K562 (cell line): ENCODE data around the gene JUNB. TPM values are rescaled to one million over a fixed set of nuclear protein-coding genes. Genes with fewer than 3 reads are reported as not detected.

ENCODE experiments used
- ATAC-seq: fragments of 200-7000 bp; cut with Tn5 transposase; 3 replicates; pipeline ENCODE4 v1.9.1; 2020; ENCODE audit warnings: moderate library complexity
- BruUV-seq: library from RNA; stranded (reverse); fragments of 400-500 nt; replicated peaks from 2 replicates; lab custom pipeline; 2021; lab: Mats Ljungman, UMichigan
- CTCF ChIA-PET: fragments of 300-600 bp; formaldehyde crosslinking; extraction: SDS; loops from one replicate; lab custom pipeline; 2021; ENCODE audit warnings: low intra/inter-chr PET ratio; lab: Yijun Ruan, JAX
- POLR2A ChIA-PET: fragments of 300-600, 350-650 bp; sonication (Branson Sonifier 250); formaldehyde crosslinking; extraction: SDS; loops from one replicate; lab custom pipeline; 2021; ENCODE audit warnings: antibody characterized with exemption, inconsistent platforms; lab: Yijun Ruan, JAX
- DNase-seq, 4 experiments: peaks; one replicate each; pipeline versions ENCODE4 v3.0.0 to v3.0.0-alpha.2; 2011 to 2018; ENCODE audit warnings: low spot score in 3 of 4, mixed read lengths in 3 of 4; ENCODE audit errors: extremely low read depth in 1 of 4
- FAIRE-seq: peaks from 2 replicates; lab custom pipeline; 2011; peaks lifted over from hg19 to GRCh38; lab: Jason Lieb, UNC
- H2AFZ ChIP-seq: 2 replicates; pipeline ENCODE4 v1.6.0; 2011; ENCODE audit warnings: low read depth, low read length, control low read depth, inconsistent platforms
- H3K27ac ChIP-seq: fragments of 200-600 bp; 3 replicates; pipeline ENCODE4 v1.8.0; 2011; ENCODE audit warnings: low read depth, mild to moderate bottlenecking, control low read depth, inconsistent platforms, low read length, moderate library complexity, mixed read lengths; ENCODE audit errors: extremely low read depth
- H3K27me3 ChIP-seq, 2 experiments: fragments of 300-600 bp in 1 of 2; 2 replicates in 1 of 2; 3 replicates in 1 of 2; pipeline versions ENCODE4 v1.6.0 to v1.8.0; 2011; ENCODE audit warnings: inconsistent platforms in 2 of 2, low read length in 2 of 2, mild to moderate bottlenecking in 1 of 2, mixed read lengths in 1 of 2, moderate library complexity in 1 of 2; ENCODE audit not compliant: control insufficient read depth in 2 of 2, insufficient read depth in 2 of 2
- H3K36me3 ChIP-seq: fragments of 300-600 bp; 3 replicates; pipeline ENCODE4 v1.8.0; 2011; ENCODE audit warnings: mild to moderate bottlenecking, low read length, inconsistent platforms; ENCODE audit not compliant: control insufficient read depth, insufficient read depth
- H3K4me1 ChIP-seq, 2 experiments: fragments of 200-600 bp in 1 of 2; replicated peaks in 1 of 2; 2 replicates in 1 of 2; 3 replicates in 1 of 2; pipeline versions ENCODE4 v1.5.1 to v1.8.0; 2011; ENCODE audit warnings: inconsistent platforms in 2 of 2, low read length in 2 of 2, mild to moderate bottlenecking in 1 of 2, mixed read lengths in 1 of 2, moderate library complexity in 1 of 2; ENCODE audit not compliant: control insufficient read depth in 2 of 2, insufficient read depth in 2 of 2
- H3K4me2 ChIP-seq: 2 replicates; pipeline ENCODE4 v1.6.1; 2011; ENCODE audit warnings: low read length, control low read depth, inconsistent platforms, mixed read lengths; ENCODE audit not compliant: insufficient read depth
- H3K4me3 ChIP-seq: fragments of 200-600 bp; sonication (generic), shearing (Covaris generic); 2 replicates; pipeline ENCODE4 v1.5.1; 2016; ENCODE audit warnings: control low read depth, inconsistent platforms
- H3K79me2 ChIP-seq: fragments of 200-600 bp; 3 replicates; pipeline ENCODE4 v1.8.0; 2011; ENCODE audit warnings: low read length, inconsistent platforms; ENCODE audit not compliant: control insufficient read depth, insufficient read depth
- H3K9ac ChIP-seq, 2 experiments: 2 replicates each; pipeline versions ENCODE4 v1.6.0 to v1.6.1; 2011; ENCODE audit warnings: low read depth in 2 of 2, low read length in 2 of 2, control low read depth in 1 of 2, inconsistent platforms in 1 of 2, mild to moderate bottlenecking in 1 of 2, mixed read lengths in 1 of 2; ENCODE audit not compliant: insufficient read depth in 1 of 2
- H3K9me1 ChIP-seq: one replicate; pipeline ENCODE4 v1.6.0; 2011; ENCODE audit warnings: inconsistent platforms, mild to moderate bottlenecking, low read length, moderate library complexity; ENCODE audit not compliant: control insufficient read depth, insufficient read depth
- H3K9me3 ChIP-seq: replicated peaks from 2 replicates; pipeline ENCODE4 v1.5.1; 2011; ENCODE audit warnings: low read depth, low read length, inconsistent platforms; ENCODE audit not compliant: control insufficient read depth, insufficient read depth
- H4K20me1 ChIP-seq: replicated peaks from 2 replicates; pipeline ENCODE4 v1.6.1; 2011; ENCODE audit warnings: low read length, inconsistent platforms, mixed read lengths; ENCODE audit not compliant: control insufficient read depth, insufficient read depth
- CBFA2T2 ChIP-seq: fragments of 450-650 bp; conservative IDR thresholded peaks from 2 replicates; pipeline ENCODE4 v1.6.1; 2017; ENCODE audit warnings: mild to moderate bottlenecking
- CCNT2 ChIP-seq: IDR thresholded peaks from 2 replicates; pipeline ENCODE4 v1.6.1; 2011; ENCODE audit warnings: borderline replicate concordance, low read depth, mild to moderate bottlenecking, moderate library complexity, mixed read lengths, low read length; ENCODE audit not compliant: insufficient read length; ENCODE audit errors: extremely low read depth
- CREB1 ChIP-seq, 2 experiments: sonication (generic) in 1 of 2; formaldehyde crosslinking in 1 of 2; IDR thresholded peaks; 2 replicates each; pipeline versions ENCODE4 v1.6.1 to v1.8.0; 2012 to 2022; ENCODE audit warnings: inconsistent platforms in 1 of 2, mild to moderate bottlenecking in 1 of 2, missing genetic modification reagents in 1 of 2, moderate library complexity in 1 of 2
- CREB5 ChIP-seq: fragments of 250-450 bp; sonication (Bioruptor Pico); IDR thresholded peaks from 2 replicates; pipeline ENCODE4 v1.5.0; 2020; ENCODE audit warnings: mild to moderate bottlenecking
- DMBX1 ChIP-seq: fragments of 250-450 bp; sonication (Bioruptor Pico); IDR thresholded peaks from 2 replicates; pipeline ENCODE4 v1.8.0; 2022; ENCODE audit warnings: inconsistent platforms, mild to moderate bottlenecking, moderate library complexity, borderline replicate concordance
- EGR1 ChIP-seq: fragments of 450-650 bp; conservative IDR thresholded peaks from 2 replicates; pipeline ENCODE4 v1.6.1; 2017; ENCODE audit warnings: mild to moderate bottlenecking
- ESRRA ChIP-seq: fragments of 450-650 bp; IDR thresholded peaks from 2 replicates; pipeline ENCODE4 v1.6.1; 2014; ENCODE audit warnings: low read depth, mild to moderate bottlenecking, moderate library complexity, borderline replicate concordance
- KLF6 ChIP-seq: fragments of 250-450 bp; sonication (Bioruptor Pico); IDR thresholded peaks from 2 replicates; pipeline ENCODE4 v1.4.0; 2020; ENCODE audit warnings: mild to moderate bottlenecking, moderate library complexity, borderline replicate concordance
- MAZ ChIP-seq, 2 experiments: fragments of 450-650 bp in 1 of 2; sonication (generic) in 1 of 2; formaldehyde crosslinking; IDR thresholded peaks in 1 of 2; conservative IDR thresholded peaks in 1 of 2; 2 replicates each; pipeline versions ENCODE4 v1.4.0 to v1.5.0; 2020; ENCODE audit warnings: mild to moderate bottlenecking in 1 of 2, missing genetic modification reagents in 1 of 2
- NFE2 ChIP-seq: IDR thresholded peaks from 2 replicates; pipeline ENCODE4 v1.6.1; 2014; ENCODE audit warnings: antibody characterized with exemption, low read depth
- RBM15 ChIP-seq: fragments of 200-400 bp; formaldehyde crosslinking; IDR thresholded peaks from 2 replicates; pipeline ENCODE4 v1.6.1; 2018; ENCODE audit warnings: mild to moderate bottlenecking, low read length, moderate library complexity; ENCODE audit not compliant: insufficient read depth
- TFE3 ChIP-seq: fragments of 450-650 bp; formaldehyde crosslinking; IDR thresholded peaks from 2 replicates; pipeline ENCODE4 v1.4.0; 2020; ENCODE audit warnings: mild to moderate bottlenecking, mixed read lengths
- ZNF274 ChIP-seq: IDR thresholded peaks from 2 replicates; pipeline ENCODE4 v1.6.1; 2011; ENCODE audit warnings: low read depth, mild to moderate bottlenecking, low read length, moderate library complexity, borderline replicate concordance
- ZNF277 ChIP-seq: fragments of 250-450 bp; sonication (Bioruptor Pico); IDR thresholded peaks from 2 replicates; pipeline ENCODE4 v1.8.0; 2022; ENCODE audit warnings: inconsistent platforms, mild to moderate bottlenecking, moderate library complexity, borderline replicate concordance
- ZNF696 ChIP-seq: fragments of 250-450 bp; sonication (Bioruptor Pico); conservative IDR thresholded peaks from 2 replicates; pipeline ENCODE4 v1.4.0; 2020; ENCODE audit warnings: mild to moderate bottlenecking, moderate library complexity
- ZSCAN32 ChIP-seq: fragments of 450-650 bp; formaldehyde crosslinking; IDR thresholded peaks from 2 replicates; pipeline ENCODE4 v1.4.0; 2020; ENCODE audit warnings: mild to moderate bottlenecking, moderate library complexity
- WGBS: fragments of 100-300 bp; shearing (Covaris generic); methylation state at CpG from one replicate; pipeline ENCODE4 v1.1.6; 2016; ENCODE audit warnings: low coverage, mixed read lengths; ENCODE audit not compliant: insufficient coverage; ENCODE audit errors: missing lambda C conversion rate; 5-methylcytosine and 5-hydroxymethylcytosine counted together
- in situ Hi-C: fragments of 300-500 bp; cut with MboI; formaldehyde crosslinking; loops from 4 replicates; pipeline ENCODE4 v1.15.0; 2018; ENCODE audit warnings: inconsistent platforms, mixed read lengths
- intact Hi-C: fragments of 100-400 bp; cut with micrococcal nuclease; formaldehyde crosslinking; loops from 2 replicates; pipeline ENCODE4 v1.14.2; 2022
- polyA plus RNA-seq, 8 experiments: library from polyadenylated mRNA; depleted of rRNA in 4 of 8; stranded (reverse) in 5 of 8; unstranded in 3 of 8; fragments of >200 nt; fragmentation: Nextera tagmentation in 2 of 8; fragmentation: Illumina TruSeq in 1 of 8; extraction: Ambion mirVana in 2 of 8; extraction: Trizol in 1 of 8; gene quantifications; 2 replicates each; pipeline versions ENCODE4 v1.2.1 to v1.2.3, GENCODE V29; 2011 to 2014; ENCODE audit warnings: inconsistent platforms in 1 of 8, missing spikeins in 1 of 8
- total RNA-seq, 7 experiments: library from RNA; depleted of rRNA in 6 of 7; stranded (reverse); fragments of >200 nt in 6 of 7; fragmentation: Illumina TruSeq in 2 of 7; extraction: Trizol in 2 of 7; gene quantifications; 2 replicates each; pipeline versions ENCODE4 v1.2.1 to v1.2.3, GENCODE V29; 2011 to 2021; ENCODE audit warnings: low replicate concordance in 1 of 7

The JUNB gene
- total and polyA plus RNA-seq, 9 of the 15 experiments (the other 6 are each of a cell fraction or from before 2014, with no cell fraction given): 0.23 to 88.1 (median 13.1) TPM

- peaks cover 45 to 66% of the 10 kb centered on the region in 2 experiments for H3K4me1 ChIP-seq
- in situ Hi-C loops: no loop called here
- TF ChIP-seq CCNT2 (peak; percentile 48), ESRRA (no peak; the same call in 1 of the 2 replicates), KLF6 (no peak), CREB1 (IDR thresholded peaks at IDR 0.05) (no peak), CREB1 (CRISPR knock-in tag; IDR thresholded peaks at IDR 0.05) (0 out of 2 replicates have a peak, but pooled peaks have one; percentile 2), ZNF277 (CRISPR knock-in tag) (no peak), RBM15 (no peak), NFE2 (no peak), DMBX1 (CRISPR knock-in tag) (no peak), EGR1 (peak; percentile 56; the same call in 1 of the 2 replicates), ZNF696 (CRISPR knock-in tag) (no peak), MAZ (CRISPR knock-in tag; conservative IDR thresholded peaks at IDR 0.05 in 1 of 2, IDR thresholded peaks at IDR 0.05 in 1 of 2) (peak; percentile 94 to 97), ZSCAN32 (CRISPR knock-in tag) (no peak), CBFA2T2 (no peak), ZNF274 (no peak), CREB5 (CRISPR knock-in tag) (no peak), TFE3 (CRISPR knock-in tag) (no peak)
Observed at GRCh38 chr19:12838182-12838885, 47.0 kb downstream of the JUNB start, which contains the start of gene MAST1. TSS of gene MAST1 (plus strand) at chr19:12838515. CDS start at chr19:12838573, 58 bp downstream.

More at GRCh38 chr19:12838182-12838885, 47.0 kb downstream of the JUNB start, which contains the start of gene MAST1:
- peak; percentile 79 to 88 (median 82) for DNase-seq
- peak within 1 kb of the TSS; percentile 82 for H3K4me2 ChIP-seq
- peak within 1 kb of the TSS; percentile 90 for H2AFZ ChIP-seq
- H3K27ac ChIP-seq: peak within 1 kb of the TSS; percentile 67
- no peak for FAIRE-seq
- no peaks in the 10 kb centered on the region for H3K9me3 ChIP-seq
- WGBS: 2% methylated on average over 19 of the region's 69 CpGs
- H3K9me1 ChIP-seq: no peaks in the 10 kb centered on the region
- CTCF ChIA-PET: interaction anchor here (0.6 to 0.7 kb wide), 2 partner anchors 63 to 100 kb away, joined by 3 read pairs; no protein-coding TSS in a partner anchor
- BruUV-seq: no TSS peak
- no peaks in the 10 kb centered on the region; a peak in 1 of 5 replicates for H3K27me3 ChIP-seq
- H3K4me3 ChIP-seq: peak within 1 kb of the TSS; percentile 74
- peaks cover 20% of the 10 kb centered on the region for H3K79me2 ChIP-seq
- peak within 1 kb of the TSS; percentile 54 to 90 for H3K9ac ChIP-seq
- POLR2A ChIA-PET: interaction anchor here (0.5 kb wide), 1 partner anchor 12 kb away, joined by 3 read pairs; no protein-coding TSS in a partner anchor
- peak; percentile 64 for ATAC-seq
- H4K20me1 ChIP-seq: peaks cover 12% of the 10 kb centered on the region; the same call in 1 of the 2 replicates
- intact Hi-C loops: loop anchor here (5.0 kb wide), 1 partner anchor 49 kb away; the partner anchor contains the start of gene KLF1
- H3K36me3 ChIP-seq: peaks cover 10% of the 10 kb centered on the region; the same call in 2 of the 3 replicates
